ENCODE data around the gene B3GALT6.
A peak's percentile ranks its signal among the peaks of the same experiment; 100 is the strongest.

The B3GALT6 gene

GRCh38 chr1:1216770-1217620, 15.0 kb upstream of the B3GALT6 start:
- no peak for DNase-seq (ENCODE audit: low spot score)

GRCh38 chr1:1217621-1218523, 14.2 kb upstream of the B3GALT6 start:
- DNase-seq (ENCODE audit: low spot score), result no peak

GRCh38 chr1:1218524-1219200, 13.4 kb upstream of the B3GALT6 start:
- no peak for DNase-seq (ENCODE audit: low spot score)

- DNase-seq (ENCODE audit: low spot score), result no peak
Measured at GRCh38 chr1:1219341-1219740, 12.7 kb upstream of the B3GALT6 start.

- DNase-seq (ENCODE audit: low spot score), result no peak
Measured at GRCh38 chr1:1220197-1220596, 11.8 kb upstream of the B3GALT6 start.

- DNase-seq (ENCODE audit: low spot score), result no peak
Measured at GRCh38 chr1:1221887-1222574, 10.0 kb upstream of the B3GALT6 start.

- DNase-seq (ENCODE audit: low spot score), result no peak
Measured at GRCh38 chr1:1222575-1223225, 9.3 kb upstream of the B3GALT6 start.

GRCh38 chr1:1223321-1223720, 8.7 kb upstream of the B3GALT6 start:
- no peak for DNase-seq (ENCODE audit: low spot score)

- DNase-seq (ENCODE audit: low spot score), result no peak
Measured at GRCh38 chr1:1223891-1224290, 8.1 kb upstream of the B3GALT6 start.

GRCh38 chr1:1225238-1225845, 6.7 kb upstream of the B3GALT6 start:
- no peak for DNase-seq (ENCODE audit: low spot score)

- DNase-seq (ENCODE audit: low spot score), result no peak
Measured at GRCh38 chr1:1225913-1226312, 6.1 kb upstream of the B3GALT6 start.

GRCh38 chr1:1226566-1227362, 5.3 kb upstream of the B3GALT6 start:
- no peak for DNase-seq (ENCODE audit: low spot score)

GRCh38 chr1:1227386-1227785, 4.7 kb upstream of the B3GALT6 start:
- no peak for DNase-seq (ENCODE audit: low spot score)

GRCh38 chr1:1228187-1228586, 3.9 kb upstream of the B3GALT6 start:
- DNase-seq (ENCODE audit: low spot score), result no peak

- no peak for DNase-seq (ENCODE audit: low spot score)
Measured at GRCh38 chr1:1228596-1229321, 3.3 kb upstream of the B3GALT6 start.

GRCh38 chr1:1229770-1230169, 2.3 kb upstream of the B3GALT6 start:
- no peak for DNase-seq (ENCODE audit: low spot score)

- peak; percentile 59 for DNase-seq (ENCODE audit: low spot score)
Measured at GRCh38 chr1:1230656-1231399, 1.2 kb upstream of the B3GALT6 start.

GRCh38 chr1:1231400-1232207, 433 bp upstream of the B3GALT6 start, which contains the start of gene SDF4:
Gene SDF4, minus strand, starts transcription at chr1:1232001. Its CDS starts 3,229 bp downstream, at chr1:1228772.
- peak; percentile 99 for DNase-seq (ENCODE audit: low spot score)
